Mesendoderm (in vitro differentiated cells): Measurements from ENCODE around the gene MOK.

Experiments used
- DNase-seq: peaks from one replicate; pipeline ENCODE4 v3.0.0; 2013
- H2AK5ac ChIP-seq: 2 replicates; pipeline ENCODE4 v1.6.1; 2013; ENCODE audit warnings: low read length, inconsistent platforms
- H2BK120ac ChIP-seq: 2 replicates; pipeline ENCODE4 v1.6.1; 2013; ENCODE audit warnings: low read depth, mild to moderate bottlenecking, low read length, moderate library complexity, mixed read lengths
- H2BK15ac ChIP-seq: replicated peaks from 2 replicates; pipeline ENCODE4 v1.6.1; 2013; ENCODE audit warnings: low read depth, mild to moderate bottlenecking, moderate library complexity
- H2BK5ac ChIP-seq: 2 replicates; pipeline ENCODE4 v1.6.1; 2013; ENCODE audit warnings: low read length, inconsistent platforms
- H3K18ac ChIP-seq: 2 replicates; pipeline ENCODE4 v1.6.1; 2013; ENCODE audit warnings: mild to moderate bottlenecking, low read length, mixed read lengths
- H3K23ac ChIP-seq: one replicate; pipeline ENCODE4 v1.6.1; 2013; ENCODE audit warnings: low read length
- H3K27ac ChIP-seq: 2 replicates; pipeline ENCODE4 v1.5.1; 2013; ENCODE audit warnings: low read depth, mild to moderate bottlenecking, inconsistent platforms, low read length, moderate library complexity
- H3K27me3 ChIP-seq: 2 replicates; pipeline ENCODE4 v1.6.1; 2013; ENCODE audit warnings: low read length, control low read depth, mild to moderate bottlenecking, inconsistent platforms; ENCODE audit not compliant: insufficient read depth, poor library complexity
- H3K36me3 ChIP-seq: 2 replicates; pipeline ENCODE4 v1.6.1; 2013; ENCODE audit warnings: low read length, inconsistent platforms; ENCODE audit not compliant: control insufficient read depth, insufficient read depth
- H3K4ac ChIP-seq: one replicate; pipeline ENCODE4 v1.6.1; 2013; ENCODE audit warnings: low read depth, mild to moderate bottlenecking, low read length, moderate library complexity
- H3K4me1 ChIP-seq: 2 replicates; pipeline ENCODE4 v1.6.1; 2013; ENCODE audit warnings: low read depth, low read length, inconsistent platforms; ENCODE audit not compliant: control insufficient read depth
- H3K4me2 ChIP-seq: 2 replicates; pipeline ENCODE4 v1.6.1; 2013; ENCODE audit warnings: low read length
- H3K4me3 ChIP-seq: 2 replicates; pipeline ENCODE4 v1.5.1; 2013; ENCODE audit warnings: mild to moderate bottlenecking, low read length
- H3K56ac ChIP-seq: one replicate; pipeline ENCODE4 v1.6.1; 2013; ENCODE audit warnings: low read length
- H3K79me1 ChIP-seq: 2 replicates; pipeline ENCODE4 v1.6.1; 2013; ENCODE audit warnings: low read length, inconsistent platforms
- H3K79me2 ChIP-seq: 2 replicates; pipeline ENCODE4 v1.6.1; 2013; ENCODE audit warnings: mild to moderate bottlenecking, low read length; ENCODE audit not compliant: control insufficient read depth, insufficient read depth
- H3K9ac ChIP-seq: 2 replicates; pipeline ENCODE4 v1.6.1; 2013; ENCODE audit warnings: low read length, inconsistent platforms
- H4K5ac ChIP-seq: one replicate; pipeline ENCODE4 v1.6.1; 2013; ENCODE audit warnings: low read length
- H4K8ac ChIP-seq: one replicate; pipeline ENCODE4 v1.6.1; 2013; ENCODE audit warnings: low read depth, mild to moderate bottlenecking, control low read depth, low read length, moderate library complexity
- WGBS: extraction: QIAGEN DNeasy Blood & Tissue Kit; methylation state at CpG from one replicate; pipeline ENCODE4 v1.1.7; 2013; ENCODE audit warnings: low lambda C conversion rate, missing lambda C conversion rate; ENCODE audit not compliant: insufficient coverage; ENCODE audit errors: extremely low coverage; 5-methylcytosine and 5-hydroxymethylcytosine counted together

Gene MOK

GRCh38 chr14:102233081-102233480, 71.9 kb downstream of the MOK start:
- Histone ChIP-seq H4K5ac (no peak overlapping the region), H3K27me3 (no peaks in the 10 kb centered on the region), H3K27ac (no peak overlapping the region), H2BK120ac (no peak overlapping the region), H3K4ac (no peak overlapping the region), H2AK5ac (no peak overlapping the region), H3K79me1 (no peaks in the 10 kb centered on the region), H3K36me3 (no peaks in the 10 kb centered on the region), H2BK5ac (no peak overlapping the region), H3K18ac (no peak overlapping the region), H4K8ac (no peak overlapping the region), H3K79me2 (no peaks in the 10 kb centered on the region), H2BK15ac (no peak overlapping the region), H3K4me1 (peaks cover 2% of the 10 kb centered on the region), H3K4me2 (no peak overlapping the region), H3K23ac (no peak overlapping the region), H3K9ac (no peak overlapping the region), H3K4me3 (no peak overlapping the region), H3K56ac (no peak overlapping the region)
- WGBS: no CpG with 5 or more reads among the region's 6 CpGs
- no peak for DNase-seq

GRCh38 chr14:102232348-102232625, 72.7 kb downstream of the MOK start:
- H3K18ac ChIP-seq: no peak overlapping the region
- H3K23ac ChIP-seq: no peak overlapping the region
- no peaks in the 10 kb centered on the region for H3K27me3 ChIP-seq
- no peak overlapping the region for H2BK120ac ChIP-seq
- H3K9ac ChIP-seq: no peak overlapping the region
- no peak overlapping the region for H4K8ac ChIP-seq
- no peak overlapping the region for H3K4me3 ChIP-seq
- H3K4me2 ChIP-seq: no peak overlapping the region
- H2BK5ac ChIP-seq: no peak overlapping the region
- H4K5ac ChIP-seq: no peak overlapping the region
- H2AK5ac ChIP-seq: no peak overlapping the region
- no peaks in the 10 kb centered on the region for H3K4me1 ChIP-seq
- WGBS: no CpG with 5 or more reads among the region's 9 CpGs
- H3K79me2 ChIP-seq: no peaks in the 10 kb centered on the region
- H3K36me3 ChIP-seq: no peaks in the 10 kb centered on the region
- no peak overlapping the region for H3K4ac ChIP-seq
- no peak overlapping the region for H2BK15ac ChIP-seq
- no peak for DNase-seq
- H3K56ac ChIP-seq: no peak overlapping the region
- no peaks in the 10 kb centered on the region for H3K79me1 ChIP-seq
- H3K27ac ChIP-seq: no peak overlapping the region

DNA sequence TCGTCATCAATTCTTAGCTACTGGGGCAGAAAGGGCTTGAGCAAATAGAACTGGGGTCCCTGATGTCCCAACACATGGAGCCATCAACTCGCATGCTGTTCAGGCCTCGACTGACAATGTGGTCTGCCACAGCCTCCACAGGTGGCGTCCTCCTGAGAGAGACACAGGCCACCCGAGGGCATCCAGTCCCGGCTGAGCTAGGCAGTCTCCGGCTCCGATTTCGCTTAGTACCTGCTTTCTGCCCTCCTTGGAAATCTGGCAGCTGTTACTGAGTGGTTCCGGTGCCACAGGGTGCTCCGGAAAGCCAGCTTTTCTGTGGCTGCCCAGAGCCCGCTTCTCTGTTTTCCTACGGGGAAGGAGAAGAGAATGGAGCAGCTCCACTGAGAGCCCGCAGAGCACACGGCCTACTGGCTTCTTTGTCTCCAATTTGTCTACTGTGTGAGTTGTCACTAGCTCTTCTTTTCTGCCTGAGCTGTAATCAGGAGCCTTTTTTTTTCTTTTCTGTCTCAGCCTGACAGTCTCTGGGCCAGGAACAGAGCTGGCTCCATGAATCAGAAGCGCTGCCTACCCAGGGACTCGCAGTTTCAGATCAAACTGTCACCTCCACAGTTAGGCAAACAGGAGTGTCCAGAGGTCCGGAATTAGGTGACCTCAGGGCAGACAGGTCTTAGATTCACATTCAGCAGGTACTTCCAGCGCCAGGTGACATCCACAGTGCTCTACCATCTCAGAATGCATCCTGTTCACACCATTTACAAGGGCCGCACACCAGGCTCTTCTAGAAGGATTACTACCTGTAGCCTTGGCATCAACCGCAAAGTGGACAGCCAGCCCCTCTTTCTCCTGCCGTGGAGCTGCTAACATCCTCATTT, 73.3 kb downstream of the MOK start:
- DNase-seq: no peak
- Histone ChIP-seq H2BK120ac (no peak overlapping the region), H3K56ac (no peak overlapping the region), H3K79me1 (no peaks in the 10 kb centered on the region), H2BK5ac (no peak overlapping the region), H3K9ac (no peak overlapping the region), H4K5ac (no peak overlapping the region), H3K36me3 (no peaks in the 10 kb centered on the region), H3K27me3 (no peaks in the 10 kb centered on the region), H3K79me2 (no peaks in the 10 kb centered on the region), H3K18ac (no peak overlapping the region), H3K4me3 (no peak overlapping the region), H3K4me1 (no peaks in the 10 kb centered on the region), H3K23ac (no peak overlapping the region), H4K8ac (no peak overlapping the region), H2AK5ac (no peak overlapping the region), H3K4me2 (no peak overlapping the region), H3K4ac (no peak overlapping the region), H2BK15ac (no peak overlapping the region), H3K27ac (no peak overlapping the region)
- WGBS: no CpG with 5 or more reads among the region's 22 CpGs

GRCh38 chr14:102230481-102231210, 74.3 kb downstream of the MOK start:
- Histone ChIP-seq H3K4me2 (no peak overlapping the region), H2BK120ac (no peak overlapping the region), H4K5ac (no peak overlapping the region), H3K79me1 (no peaks in the 10 kb centered on the region), H3K9ac (no peak overlapping the region), H3K27me3 (no peaks in the 10 kb centered on the region), H3K36me3 (no peaks in the 10 kb centered on the region), H2BK15ac (no peak overlapping the region), H3K56ac (no peak overlapping the region), H3K18ac (no peak overlapping the region), H3K4ac (no peak overlapping the region), H3K79me2 (no peaks in the 10 kb centered on the region), H4K8ac (no peak overlapping the region), H3K27ac (no peak overlapping the region), H2AK5ac (no peak overlapping the region), H2BK5ac (no peak overlapping the region), H3K4me3 (no peak overlapping the region), H3K4me1 (no peaks in the 10 kb centered on the region), H3K23ac (no peak overlapping the region)
- no peak for DNase-seq
- no CpG with 5 or more reads among the region's 22 CpGs for WGBS

- no peak overlapping the region for H3K4me3 ChIP-seq
- no peaks in the 10 kb centered on the region for H3K4me1 ChIP-seq
- H4K8ac ChIP-seq: no peak overlapping the region
- no peak overlapping the region for H4K5ac ChIP-seq
- no peak overlapping the region for H3K9ac ChIP-seq
- H3K79me1 ChIP-seq: no peaks in the 10 kb centered on the region
- H2BK15ac ChIP-seq: no peak overlapping the region
- H3K23ac ChIP-seq: no peak overlapping the region
- H2BK120ac ChIP-seq: no peak overlapping the region
- WGBS: no CpG with 5 or more reads among the region's 9 CpGs
- no peak overlapping the region for H3K56ac ChIP-seq
- no peak for DNase-seq
- no peaks in the 10 kb centered on the region for H3K27me3 ChIP-seq
- no peaks in the 10 kb centered on the region for H3K79me2 ChIP-seq
- no peak overlapping the region for H3K4ac ChIP-seq
- no peak overlapping the region for H2AK5ac ChIP-seq
- no peaks in the 10 kb centered on the region for H3K36me3 ChIP-seq
- no peak overlapping the region for H3K4me2 ChIP-seq
- H3K18ac ChIP-seq: no peak overlapping the region
- no peak overlapping the region for H3K27ac ChIP-seq
- H2BK5ac ChIP-seq: no peak overlapping the region
Measured at GRCh38 chr14:102229739-102230092, 75.2 kb downstream of the MOK start.
